Colonic mucosa (tissue), 4 donors: ENCODE results near the gene RNF217. TPM values are rescaled to one million over a fixed set of nuclear protein-coding genes. Genes with fewer than 3 reads are reported as not detected.

Experiments used
- DNase-seq: peaks from one replicate; pipeline ENCODE4 v3.0.0-alpha.2; 2020
- H3K27ac ChIP-seq: fragments of 200-600 bp; one replicate; pipeline ENCODE4 v1.8.0; 2021
- H3K27me3 ChIP-seq: fragments of 200-600 bp; one replicate; pipeline ENCODE4 v1.8.0; 2021
- H3K36me3 ChIP-seq: fragments of 200-600 bp; one replicate; pipeline ENCODE4 v1.8.0; 2021
- H3K4me1 ChIP-seq: fragments of 200-600 bp; one replicate; pipeline ENCODE4 v1.8.0; 2021; ENCODE audit warnings: mild to moderate bottlenecking
- H3K4me3 ChIP-seq: fragments of 200-600 bp; one replicate; pipeline ENCODE4 v1.8.0; 2021
- H3K9ac ChIP-seq, 2 donors: one replicate each; pipeline ENCODE4 v1.7.0; 2013; ENCODE audit warnings: control low read depth in 2 of 2, low read depth in 2 of 2, low read length in 2 of 2
- H3K9me3 ChIP-seq: fragments of 200-600 bp; one replicate; pipeline ENCODE4 v1.8.0; 2021
- intact Hi-C: fragments of 100-400 bp; cut with DNase I; formaldehyde crosslinking; loops from one replicate; pipeline ENCODE4 v1.14.1; 2022
- total RNA-seq, 2 donors: library from RNA; stranded (reverse); fragmentation: NEBNext Ultra II Directional in 1 of 2; extraction: Animal tissue kit (Norgen Biotek cat#: 25700) in 1 of 2; gene quantifications; one replicate each; pipeline ENCODE4 v1.2.1, GENCODE V29; 2021
- TF ChIP-seq, protein P1 (sequence below): fragments of 200-600 bp; IDR thresholded peaks from one replicate; pipeline ENCODE4 v1.8.0; 2022; ENCODE audit warnings: antibody characterized with exemption, mild to moderate bottlenecking
- donor health status: healthy.
- donor health status: DM: no; HTN: no; CAD: no.
- donor health status: DM: no; HTN: no; CAD: no.

RNF217 gene
- total RNA-seq, 2 donors from 2014 or later, result 9.1 to 20.4 TPM

DNA sequence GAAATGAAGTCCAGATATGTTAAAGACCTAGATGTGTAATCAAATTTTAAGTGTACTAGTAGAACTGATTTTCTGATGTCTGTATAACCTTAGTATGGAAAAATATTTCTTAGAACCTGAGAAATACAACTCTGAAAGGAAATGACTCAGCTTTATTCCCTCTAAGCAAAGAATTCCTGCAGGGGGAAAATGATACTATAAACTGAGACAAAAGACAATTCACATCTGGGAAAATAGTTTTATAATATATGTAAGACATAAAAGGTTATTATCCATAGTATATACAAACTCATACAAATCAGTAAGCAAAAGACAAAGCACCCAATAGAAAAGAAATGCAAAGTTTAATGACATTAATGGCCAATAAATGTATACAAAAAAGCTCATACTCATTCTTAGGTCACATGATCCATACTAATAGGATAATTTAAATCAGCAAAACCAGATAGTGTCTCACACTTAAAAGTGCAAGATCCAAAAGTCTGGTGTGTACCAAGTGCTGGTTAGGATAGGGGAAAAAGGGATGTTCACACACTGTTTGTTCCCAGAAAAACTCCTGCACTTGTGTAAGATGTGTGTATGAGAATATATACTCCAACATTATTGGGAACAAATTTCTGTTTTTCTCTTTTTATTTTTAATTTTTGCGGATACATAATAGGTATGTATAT is 22.6 kb downstream of the RNF217 start:
- H3K9me3 ChIP-seq, result no peaks in the 10 kb centered on the region
- intact Hi-C loops, result no loop called here
- DNase-seq, result no peak
- no peak overlapping the region for H3K27ac ChIP-seq
- H3K4me1 ChIP-seq, result no peaks in the 10 kb centered on the region
- H3K4me3 ChIP-seq, result no peak overlapping the region
- TF ChIP-seq, protein P1, sequence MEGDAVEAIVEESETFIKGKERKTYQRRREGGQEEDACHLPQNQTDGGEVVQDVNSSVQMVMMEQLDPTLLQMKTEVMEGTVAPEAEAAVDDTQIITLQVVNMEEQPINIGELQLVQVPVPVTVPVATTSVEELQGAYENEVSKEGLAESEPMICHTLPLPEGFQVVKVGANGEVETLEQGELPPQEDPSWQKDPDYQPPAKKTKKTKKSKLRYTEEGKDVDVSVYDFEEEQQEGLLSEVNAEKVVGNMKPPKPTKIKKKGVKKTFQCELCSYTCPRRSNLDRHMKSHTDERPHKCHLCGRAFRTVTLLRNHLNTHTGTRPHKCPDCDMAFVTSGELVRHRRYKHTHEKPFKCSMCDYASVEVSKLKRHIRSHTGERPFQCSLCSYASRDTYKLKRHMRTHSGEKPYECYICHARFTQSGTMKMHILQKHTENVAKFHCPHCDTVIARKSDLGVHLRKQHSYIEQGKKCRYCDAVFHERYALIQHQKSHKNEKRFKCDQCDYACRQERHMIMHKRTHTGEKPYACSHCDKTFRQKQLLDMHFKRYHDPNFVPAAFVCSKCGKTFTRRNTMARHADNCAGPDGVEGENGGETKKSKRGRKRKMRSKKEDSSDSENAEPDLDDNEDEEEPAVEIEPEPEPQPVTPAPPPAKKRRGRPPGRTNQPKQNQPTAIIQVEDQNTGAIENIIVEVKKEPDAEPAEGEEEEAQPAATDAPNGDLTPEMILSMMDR, result no peak
- no peaks in the 10 kb centered on the region for H3K36me3 ChIP-seq
- H3K9ac ChIP-seq, result no peak overlapping the region
- no peaks in the 10 kb centered on the region for H3K27me3 ChIP-seq

- no peak for DNase-seq
- Histone ChIP-seq H3K36me3 (no peaks in the 10 kb centered on the region), H3K27ac (no peak overlapping the region), H3K9me3 (no peaks in the 10 kb centered on the region), H3K4me1 (no peaks in the 10 kb centered on the region), H3K9ac (no peak overlapping the region), H3K27me3 (no peaks in the 10 kb centered on the region), H3K4me3 (no peak overlapping the region)
- intact Hi-C loops, result no loop called here
- TF ChIP-seq, protein P1, result no peak
Observed at GRCh38 chr6:124986164-124986563, 23.9 kb downstream of the RNF217 start.

- Histone ChIP-seq H3K4me1 (no peaks in the 10 kb centered on the region), H3K9ac (no peak overlapping the region), H3K36me3 (no peaks in the 10 kb centered on the region), H3K27ac (no peak overlapping the region), H3K9me3 (no peaks in the 10 kb centered on the region), H3K4me3 (no peak overlapping the region), H3K27me3 (no peaks in the 10 kb centered on the region)
- intact Hi-C loops, result no loop called here
- no peak for DNase-seq
- TF ChIP-seq, protein P1, result no peak
Observed at GRCh38 chr6:124987291-124987690, 25.1 kb downstream of the RNF217 start.

GRCh38 chr6:124987999-124988591 is 25.9 kb downstream of the RNF217 start:
- H3K9me3 ChIP-seq, result no peaks in the 10 kb centered on the region
- TF ChIP-seq, protein P1, result no peak
- H3K4me3 ChIP-seq, result no peak overlapping the region
- H3K27ac ChIP-seq, result no peak overlapping the region
- H3K4me1 ChIP-seq, result no peaks in the 10 kb centered on the region
- no peak overlapping the region for H3K9ac ChIP-seq
- DNase-seq, result no peak
- intact Hi-C loops, result no loop called here
- no peaks in the 10 kb centered on the region for H3K36me3 ChIP-seq
- no peaks in the 10 kb centered on the region for H3K27me3 ChIP-seq

- TF ChIP-seq, protein P1, result no peak
Observed at GRCh38 chr6:124989136-124989983, 27.1 kb downstream of the RNF217 start.

More at GRCh38 chr6:124989136-124989983, 27.1 kb downstream of the RNF217 start:
- Histone ChIP-seq H3K27ac (no peak overlapping the region), H3K4me1 (no peaks in the 10 kb centered on the region), H3K36me3 (no peaks in the 10 kb centered on the region), H3K9ac (no peak overlapping the region), H3K27me3 (no peaks in the 10 kb centered on the region), H3K9me3 (no peaks in the 10 kb centered on the region), H3K4me3 (no peak overlapping the region)
- no peak for DNase-seq
- intact Hi-C loops, result no loop called here
